Kidney epithelial cell (primary cell): ENCODE data around the gene MNAT1. TPM values are rescaled to one million over a fixed set of nuclear protein-coding genes. Genes with fewer than 3 reads are reported as not detected.

Source experiments
- DNase-seq: peaks from one replicate; pipeline ENCODE4 v3.0.0-alpha.2; 2010; ENCODE audit warnings: low read depth
- H3K27me3 ChIP-seq: 2 replicates; pipeline ENCODE4 v1.6.0; 2011; ENCODE audit warnings: low read length; ENCODE audit not compliant: control insufficient read depth, insufficient read depth
- H3K36me3 ChIP-seq: 2 replicates; pipeline ENCODE4 v1.5.1; 2011; ENCODE audit warnings: low read length; ENCODE audit not compliant: control insufficient read depth, insufficient read depth
- H3K4me3 ChIP-seq: 2 replicates; pipeline ENCODE4 v1.5.1; 2011; ENCODE audit warnings: low read depth, mild to moderate bottlenecking, control low read depth, low read length
- CTCF ChIP-seq: IDR thresholded peaks from 2 replicates; pipeline ENCODE4 v1.5.1; 2011; ENCODE audit warnings: mild to moderate bottlenecking, moderate library complexity, low read length, control low read depth, inconsistent platforms; ENCODE audit not compliant: insufficient read depth, poor library complexity, severe bottlenecking
- total RNA-seq: library from RNA; depleted of rRNA; stranded (reverse); fragments of >200 nt; gene quantifications from 2 replicates; pipeline ENCODE4 v1.2.3, GENCODE V29; 2015

Gene MNAT1
- total RNA-seq, 1 donor from 2014 or later: 49.2 TPM

- no peaks in the 10 kb centered on the region for H3K27me3 ChIP-seq
- H3K36me3 ChIP-seq: no peaks in the 10 kb centered on the region
- no peak for TF ChIP-seq CTCF
- no peak overlapping the region for H3K4me3 ChIP-seq
- DNase-seq: no peak
Measured at GRCh38 chr14:60986500-60986899, 251.9 kb downstream of the MNAT1 start.

- H3K4me3 ChIP-seq: no peak overlapping the region
- peaks cover 1% of the 10 kb centered on the region for H3K36me3 ChIP-seq
- no peaks in the 10 kb centered on the region for H3K27me3 ChIP-seq
- no peak for TF ChIP-seq CTCF
- DNase-seq: no peak
Measured at GRCh38 chr14:60989599-60989998, 255.0 kb downstream of the MNAT1 start.

GRCh38 chr14:60998617-60999016 is 264.1 kb downstream of the MNAT1 start:
- no peaks in the 10 kb centered on the region for H3K36me3 ChIP-seq
- TF ChIP-seq CTCF: no peak
- H3K4me3 ChIP-seq: no peak overlapping the region
- no peaks in the 10 kb centered on the region for H3K27me3 ChIP-seq
- DNase-seq: no peak

- Histone ChIP-seq H3K36me3 (no peaks in the 10 kb centered on the region), H3K27me3 (no peaks in the 10 kb centered on the region), H3K4me3 (no peak overlapping the region)
- no peak for TF ChIP-seq CTCF
- no peak for DNase-seq
Measured at GRCh38 chr14:60999536-60999935, 265.0 kb downstream of the MNAT1 start.

- Histone ChIP-seq H3K36me3 (no peaks in the 10 kb centered on the region), H3K4me3 (no peak overlapping the region), H3K27me3 (no peaks in the 10 kb centered on the region)
- no peak for TF ChIP-seq CTCF
- DNase-seq: no peak
Measured at GRCh38 chr14:61003571-61003970, 269.0 kb downstream of the MNAT1 start.

- H3K4me3 ChIP-seq: no peak overlapping the region
- H3K27me3 ChIP-seq: no peaks in the 10 kb centered on the region
- H3K36me3 ChIP-seq: no peaks in the 10 kb centered on the region
- no peak for TF ChIP-seq CTCF
- no peak for DNase-seq
Measured at GRCh38 chr14:61019537-61019936, 285.0 kb downstream of the MNAT1 start.
